ENCODE data around the gene MGRN1.

DNA sequence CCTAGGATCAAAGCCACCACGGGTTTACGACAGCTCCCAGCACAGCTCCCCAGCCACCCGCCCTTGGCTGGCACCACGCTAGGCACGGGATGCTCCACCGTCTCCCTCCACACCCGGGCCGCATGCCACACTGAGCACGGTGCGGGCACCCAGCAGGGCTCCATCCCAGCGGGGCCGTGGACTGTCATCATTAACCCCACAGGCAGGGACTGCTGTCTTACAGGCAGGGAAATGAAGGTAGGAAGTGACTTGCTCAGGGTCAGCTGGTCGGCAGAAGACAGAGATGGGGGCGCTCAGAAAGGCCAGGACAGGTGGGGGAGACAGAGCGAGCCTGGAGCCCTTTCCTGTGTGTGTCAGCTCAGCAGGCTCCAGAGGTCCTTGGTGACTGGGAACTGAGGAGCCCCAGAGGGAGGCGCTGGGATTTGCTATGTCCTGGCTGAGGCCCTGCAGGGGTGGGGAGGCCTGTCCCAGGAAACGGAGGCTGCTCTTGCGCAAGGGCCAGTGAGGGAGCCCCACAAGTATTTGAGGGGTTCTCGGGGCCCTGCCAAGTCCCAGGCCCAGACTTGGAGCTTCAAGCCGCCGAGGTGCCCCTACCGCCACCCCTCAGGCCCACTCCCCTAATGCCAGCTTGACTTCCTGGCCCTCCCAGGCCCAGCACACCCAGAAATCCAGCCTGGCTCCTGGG is 13.1 kb upstream of the MGRN1 start:
- TF ChIP-seq, protein P1, sequence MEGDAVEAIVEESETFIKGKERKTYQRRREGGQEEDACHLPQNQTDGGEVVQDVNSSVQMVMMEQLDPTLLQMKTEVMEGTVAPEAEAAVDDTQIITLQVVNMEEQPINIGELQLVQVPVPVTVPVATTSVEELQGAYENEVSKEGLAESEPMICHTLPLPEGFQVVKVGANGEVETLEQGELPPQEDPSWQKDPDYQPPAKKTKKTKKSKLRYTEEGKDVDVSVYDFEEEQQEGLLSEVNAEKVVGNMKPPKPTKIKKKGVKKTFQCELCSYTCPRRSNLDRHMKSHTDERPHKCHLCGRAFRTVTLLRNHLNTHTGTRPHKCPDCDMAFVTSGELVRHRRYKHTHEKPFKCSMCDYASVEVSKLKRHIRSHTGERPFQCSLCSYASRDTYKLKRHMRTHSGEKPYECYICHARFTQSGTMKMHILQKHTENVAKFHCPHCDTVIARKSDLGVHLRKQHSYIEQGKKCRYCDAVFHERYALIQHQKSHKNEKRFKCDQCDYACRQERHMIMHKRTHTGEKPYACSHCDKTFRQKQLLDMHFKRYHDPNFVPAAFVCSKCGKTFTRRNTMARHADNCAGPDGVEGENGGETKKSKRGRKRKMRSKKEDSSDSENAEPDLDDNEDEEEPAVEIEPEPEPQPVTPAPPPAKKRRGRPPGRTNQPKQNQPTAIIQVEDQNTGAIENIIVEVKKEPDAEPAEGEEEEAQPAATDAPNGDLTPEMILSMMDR (IDR thresholded peaks at IDR 0.05) = no peak
- TF ChIP-seq EP300 (IDR thresholded peaks at IDR 0.05) (no peak), POLR2AphosphoS5 (IDR thresholded peaks at IDR 0.05) (no peak), POLR2A (IDR thresholded peaks at IDR 0.05) (no peak)
